Coronary artery (tissue), 2 donors: ENCODE data around the gene SLMAP.

Source experiments
- DNase-seq: peaks from one replicate; pipeline ENCODE4 v3.0.0-alpha.2; 2017; ENCODE audit warnings: low spot score
- H3K27ac ChIP-seq, 2 donors: fragments of 200-600 bp; sonication (generic); one replicate each; pipeline ENCODE4 v1.5.1; 2016 to 2019
- H3K4me3 ChIP-seq: fragments of 200-600 bp; sonication (generic); 2 replicates; pipeline ENCODE4 v1.5.1; 2016; ENCODE audit warnings: mild to moderate bottlenecking, moderate library complexity
- CTCF ChIP-seq: fragments of 200-600 bp; sonication (generic); IDR thresholded peaks from one replicate; pipeline ENCODE4 v1.5.1; 2019; ENCODE audit warnings: antibody characterized with exemption

Gene SLMAP

GRCh38 chr3:57758686-57759085 lies 2.6 kb downstream of the SLMAP start:
- Histone ChIP-seq H3K27ac (no peak overlapping the region), H3K4me3 (peak overlapping the region; percentile 84)
- TF ChIP-seq CTCF, result no peak
- DNase-seq, result no peak

GRCh38 chr3:57764794-57765193 lies 8.7 kb downstream of the SLMAP start:
- DNase-seq, result no peak
- TF ChIP-seq CTCF, result no peak
- Histone ChIP-seq H3K27ac (no peak overlapping the region), H3K4me3 (no peak overlapping the region)

- DNase-seq, result no peak
- Histone ChIP-seq H3K27ac (no peak overlapping the region), H3K4me3 (no peak overlapping the region)
- TF ChIP-seq CTCF, result no peak
Observed at GRCh38 chr3:57768595-57768994, 12.5 kb downstream of the SLMAP start.

GRCh38 chr3:57770009-57770827 lies 14.1 kb downstream of the SLMAP start:
- TF ChIP-seq CTCF, result no peak
- no peak for DNase-seq
- H3K27ac ChIP-seq, result no peak overlapping the region

GRCh38 chr3:57772251-57772650 lies 16.1 kb downstream of the SLMAP start:
- no peak for DNase-seq
- Histone ChIP-seq H3K27ac (no peak overlapping the region), H3K4me3 (no peak overlapping the region)
- TF ChIP-seq CTCF, result no peak

More at GRCh38 chr3:57770009-57770827, 14.1 kb downstream of the SLMAP start:
- H3K4me3 ChIP-seq, result no peak overlapping the region

GRCh38 chr3:57777774-57778173 lies 21.7 kb downstream of the SLMAP start:
- TF ChIP-seq CTCF, result no peak
- H3K4me3 ChIP-seq, result no peak overlapping the region
- DNase-seq, result no peak
- H3K27ac ChIP-seq, result no peak overlapping the region

- TF ChIP-seq CTCF, result no peak
- DNase-seq, result no peak
- Histone ChIP-seq H3K4me3 (no peak overlapping the region), H3K27ac (no peak overlapping the region)
Observed at GRCh38 chr3:57778494-57778893, 22.4 kb downstream of the SLMAP start.
